Sigmoid colon (tissue), 4 donors: ENCODE results near the gene LTA.

ENCODE experiments used
- CTCF ChIP-seq, 4 experiments: fragments of 450-650 bp in 3 of 4; fragments of 200-600 bp in 1 of 4; IDR thresholded peaks; one replicate each; pipeline ENCODE4 v1.5.1; 2016 to 2019; ENCODE audit warnings: antibody characterized with exemption in 4 of 4, mild to moderate bottlenecking in 3 of 4, moderate library complexity in 2 of 4
- POLR2AphosphoS5 ChIP-seq, 4 donors: sonication (generic); formaldehyde crosslinking; IDR thresholded peaks; one replicate each; pipeline ENCODE4 v1.6.1; 2017; ENCODE audit warnings: antibody characterized with exemption in 4 of 4

- TF ChIP-seq CTCF (IDR thresholded peaks at IDR 0.05) = no peak
- no peak for TF ChIP-seq POLR2AphosphoS5 (IDR thresholded peaks at IDR 0.05)
Observed at GRCh38 chr6:31621320-31621939, 49.3 kb downstream of the LTA start.
